Tibial artery (tissue), 4 donors: ENCODE measurements around the gene SCN7A.
"Not testable (repeated sequence)": the region's sequence is repeated elsewhere in the genome, so short reads cannot be mapped to it uniquely, and the experiment has no call there.

Source experiments
- DNase-seq, 2 donors: peaks; one replicate each; pipeline ENCODE4 v3.0.0-alpha.2; 2019
- H3K27ac ChIP-seq, 2 donors: fragments of 200-600 bp; sonication (generic) in 1 of 2; 1 replicate in 1 of 2; 2 replicates in 1 of 2; pipeline ENCODE4 v1.5.1; 2018 to 2019; ENCODE audit warnings: mild to moderate bottlenecking in 1 of 2
- H3K27me3 ChIP-seq, 2 donors: fragments of 200-600 bp; sonication (generic) in 1 of 2; one replicate each; pipeline versions ENCODE4 v1.5.1 to v1.6.0; 2016 to 2019
- H3K36me3 ChIP-seq, 3 donors: fragments of 200-600 bp; sonication (generic) in 2 of 3; one replicate each; pipeline ENCODE4 v1.5.1; 2016 to 2019; ENCODE audit warnings: mild to moderate bottlenecking in 2 of 3
- H3K4me1 ChIP-seq, 4 donors: fragments of 200-600 bp; sonication (generic) in 2 of 4; 1 replicate in 3 of 4; 2 replicates in 1 of 4; pipeline ENCODE4 v1.5.1; 2016 to 2019
- H3K4me3 ChIP-seq, 2 donors: fragments of 200-600 bp; sonication (generic) in 1 of 2; 1 replicate in 1 of 2; 2 replicates in 1 of 2; pipeline ENCODE4 v1.5.1; 2018 to 2019; ENCODE audit warnings: mild to moderate bottlenecking in 2 of 2
- H3K9me3 ChIP-seq, 3 donors: fragments of 200-600 bp; sonication (generic) in 1 of 3; one replicate each; pipeline ENCODE4 v1.5.1; 2016 to 2019
- intact Hi-C: fragments of 100-400 bp; cut with DNase I; formaldehyde crosslinking; loops from one replicate; pipeline ENCODE4 v1.15.0; 2023; ENCODE audit warnings: low total_unique reads
- TF ChIP-seq, protein P1 (sequence below), 2 experiments: fragments of 200-600 bp in 1 of 2; fragments of 450-650 bp in 1 of 2; IDR thresholded peaks; one replicate each; pipeline ENCODE4 v1.5.1; 2017 to 2019; ENCODE audit warnings: antibody characterized with exemption in 2 of 2, mild to moderate bottlenecking in 1 of 2, moderate library complexity in 1 of 2

SCN7A gene

DNA sequence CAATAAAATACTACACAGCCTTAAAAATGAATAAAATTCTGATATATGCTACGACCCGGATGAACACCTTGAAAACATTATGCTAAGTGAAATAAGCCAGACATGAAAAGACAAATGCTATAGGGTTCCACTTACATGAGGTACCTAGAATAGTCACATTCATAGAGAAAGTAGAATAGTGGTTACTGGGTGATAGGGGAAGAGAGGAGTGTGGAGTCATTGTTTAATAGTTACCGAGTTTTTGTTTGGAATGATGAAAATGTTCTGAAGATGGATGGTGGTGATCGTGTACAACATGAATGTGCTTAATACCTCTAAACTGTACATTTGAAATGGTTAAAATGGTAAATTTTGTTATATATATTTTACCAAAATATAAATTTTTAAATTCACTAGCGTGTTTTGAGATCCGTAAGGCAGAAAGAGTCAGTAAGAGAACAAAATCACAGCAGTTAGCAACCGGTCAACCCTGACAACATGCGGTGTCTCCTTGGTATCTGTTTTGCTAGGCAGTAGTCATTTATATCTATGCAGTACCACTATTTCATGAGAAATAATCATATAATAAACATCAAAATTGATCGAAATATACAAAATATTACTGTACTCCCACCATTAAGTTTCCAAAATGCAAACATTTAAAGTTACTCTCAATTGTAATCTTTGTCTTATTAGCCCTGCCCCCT lies 129.4 kb downstream of the SCN7A start:
- TF ChIP-seq, protein P1, sequence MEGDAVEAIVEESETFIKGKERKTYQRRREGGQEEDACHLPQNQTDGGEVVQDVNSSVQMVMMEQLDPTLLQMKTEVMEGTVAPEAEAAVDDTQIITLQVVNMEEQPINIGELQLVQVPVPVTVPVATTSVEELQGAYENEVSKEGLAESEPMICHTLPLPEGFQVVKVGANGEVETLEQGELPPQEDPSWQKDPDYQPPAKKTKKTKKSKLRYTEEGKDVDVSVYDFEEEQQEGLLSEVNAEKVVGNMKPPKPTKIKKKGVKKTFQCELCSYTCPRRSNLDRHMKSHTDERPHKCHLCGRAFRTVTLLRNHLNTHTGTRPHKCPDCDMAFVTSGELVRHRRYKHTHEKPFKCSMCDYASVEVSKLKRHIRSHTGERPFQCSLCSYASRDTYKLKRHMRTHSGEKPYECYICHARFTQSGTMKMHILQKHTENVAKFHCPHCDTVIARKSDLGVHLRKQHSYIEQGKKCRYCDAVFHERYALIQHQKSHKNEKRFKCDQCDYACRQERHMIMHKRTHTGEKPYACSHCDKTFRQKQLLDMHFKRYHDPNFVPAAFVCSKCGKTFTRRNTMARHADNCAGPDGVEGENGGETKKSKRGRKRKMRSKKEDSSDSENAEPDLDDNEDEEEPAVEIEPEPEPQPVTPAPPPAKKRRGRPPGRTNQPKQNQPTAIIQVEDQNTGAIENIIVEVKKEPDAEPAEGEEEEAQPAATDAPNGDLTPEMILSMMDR (IDR thresholded peaks at IDR 0.05): no peak
- intact Hi-C loops: no loop called here
- no peak overlapping the region for H3K27ac ChIP-seq

DNA sequence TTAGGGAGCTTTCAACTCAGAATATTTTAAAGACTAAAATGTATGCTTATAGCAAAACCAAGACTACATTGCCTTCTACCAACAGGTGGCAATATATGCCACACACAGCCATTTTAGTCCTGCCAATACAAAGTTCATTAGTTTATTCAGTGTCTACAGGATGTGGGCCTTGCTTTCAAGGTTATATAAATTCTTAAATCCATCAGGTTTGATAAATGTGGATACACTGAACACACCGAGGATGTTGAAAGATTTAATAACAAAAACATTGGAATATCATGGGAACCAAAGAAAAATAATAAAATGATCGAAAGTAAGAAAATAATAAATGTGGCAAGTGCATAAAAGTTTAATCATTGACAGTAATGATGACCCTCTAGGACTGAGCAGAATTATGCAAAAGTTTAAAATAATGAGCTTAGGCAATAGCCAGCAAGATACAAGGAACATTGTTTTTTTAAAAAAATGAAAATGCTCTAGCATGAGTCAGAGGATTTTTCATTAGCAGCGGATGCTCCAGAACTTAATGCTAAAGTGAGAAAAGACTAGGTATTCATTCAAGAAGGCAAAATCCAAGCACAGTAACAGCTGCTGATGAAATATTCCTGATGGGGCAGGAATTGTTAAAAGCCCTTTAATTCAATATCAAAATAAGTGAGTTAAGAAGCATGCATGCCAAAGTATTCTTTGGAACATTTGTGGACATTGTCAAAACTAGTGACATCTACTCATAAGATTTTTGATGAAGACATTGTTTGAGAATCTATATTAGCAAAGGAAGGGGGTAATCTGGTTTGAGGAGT lies 132.5 kb downstream of the SCN7A start:
- H3K4me3 ChIP-seq: no peak overlapping the region
- TF ChIP-seq, protein P1 (IDR thresholded peaks at IDR 0.05): peak in 1 of 2 experiments; percentile 27
- no peaks in the 10 kb centered on the region for H3K36me3 ChIP-seq
- no peaks in the 10 kb centered on the region for H3K4me1 ChIP-seq
- no peaks in the 10 kb centered on the region for H3K9me3 ChIP-seq
- no peak for DNase-seq
- no peak overlapping the region for H3K27ac ChIP-seq
- intact Hi-C loops: loop anchor here (2.0 kb wide), 1 partner anchor 57 kb away; no protein-coding TSS in a partner anchor
- no peaks in the 10 kb centered on the region for H3K27me3 ChIP-seq

More for the DNA sequence above, 129.4 kb downstream of the SCN7A start:
- Histone ChIP-seq H3K4me1 (no peaks in the 10 kb centered on the region), H3K9me3 (no peaks in the 10 kb centered on the region), H3K4me3 (no peak overlapping the region), H3K36me3 (no peaks in the 10 kb centered on the region), H3K27me3 (no peaks in the 10 kb centered on the region)
- DNase-seq: no peak

DNA sequence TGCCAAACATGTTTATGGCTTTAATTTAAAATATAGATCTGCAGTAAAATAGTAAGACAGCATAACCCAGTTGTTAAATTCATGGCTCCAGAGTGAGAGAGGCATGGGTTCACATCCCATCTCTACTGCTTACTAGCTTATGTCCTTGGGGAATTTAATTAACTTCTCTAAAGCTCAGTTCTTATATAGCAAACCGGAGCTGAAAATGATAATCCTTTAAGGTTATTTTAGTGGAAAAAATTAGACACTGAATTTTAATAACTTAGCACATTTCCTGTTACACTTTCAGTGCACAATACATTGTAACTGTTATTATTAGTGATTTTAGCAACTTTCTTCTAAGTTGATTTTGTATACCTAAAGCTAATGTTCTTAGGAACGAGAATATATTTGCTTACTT lies 133.1 kb downstream of the SCN7A start:
- intact Hi-C loops: no loop called here
- Histone ChIP-seq H3K9me3 (no peaks in the 10 kb centered on the region), H3K27ac (no peak overlapping the region), H3K27me3 (no peaks in the 10 kb centered on the region), H3K36me3 (no peaks in the 10 kb centered on the region), H3K4me3 (no peak overlapping the region), H3K4me1 (no peaks in the 10 kb centered on the region)
- TF ChIP-seq, protein P1 (IDR thresholded peaks at IDR 0.05): no peak
- no peak for DNase-seq

DNA sequence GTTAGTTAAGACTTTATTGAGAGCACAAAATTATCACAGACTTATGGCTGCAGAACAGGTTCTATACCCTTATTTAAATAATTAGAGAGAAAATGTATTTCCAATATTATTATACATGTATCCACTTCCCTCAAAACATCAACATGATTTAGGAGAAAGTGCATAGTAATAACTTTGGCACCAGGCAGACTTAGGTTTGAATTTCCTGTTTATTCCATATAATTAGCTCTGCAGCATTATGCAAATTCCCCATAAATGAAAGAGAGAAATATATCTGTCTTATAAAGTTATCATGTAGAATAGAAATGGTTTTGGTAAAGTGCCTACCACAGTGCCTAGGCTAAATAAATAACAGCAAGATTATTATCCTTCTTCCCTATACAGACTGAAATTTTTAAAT lies 133.6 kb downstream of the SCN7A start:
- no peak for DNase-seq
- Histone ChIP-seq H3K27ac (no peak overlapping the region), H3K4me1 (no peaks in the 10 kb centered on the region), H3K36me3 (no peaks in the 10 kb centered on the region), H3K4me3 (no peak overlapping the region), H3K9me3 (no peaks in the 10 kb centered on the region), H3K27me3 (no peaks in the 10 kb centered on the region)
- intact Hi-C loops: no loop called here
- TF ChIP-seq, protein P1 (IDR thresholded peaks at IDR 0.05): no peak

DNA sequence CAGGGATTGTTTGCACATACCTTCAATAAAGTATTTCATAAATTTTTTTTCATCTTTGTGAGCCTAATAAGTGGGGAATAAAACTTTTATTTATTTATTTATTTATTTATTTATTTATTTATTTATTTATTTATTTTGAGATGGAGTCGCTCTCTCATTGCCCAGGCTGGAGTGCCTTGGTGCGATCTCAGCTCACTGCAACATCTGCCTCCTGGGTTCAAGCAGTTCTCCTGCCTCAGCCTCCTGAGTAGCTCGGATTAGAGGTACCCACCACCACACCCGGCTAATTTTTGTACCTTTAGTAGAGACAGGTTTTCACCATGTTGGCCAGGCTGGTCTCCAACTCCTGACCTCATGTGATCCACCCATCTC lies 136.1 kb downstream of the SCN7A start:
- H3K36me3 ChIP-seq, H3K4me3 ChIP-seq, H3K9me3 ChIP-seq, H3K27ac ChIP-seq, DNase-seq, intact Hi-C loops, H3K27me3 ChIP-seq, H3K4me1 ChIP-seq: not testable (repeated sequence)
